HG03280 (cell line): Measurements from ENCODE around the gene KRTAP5-2.
"Not testable (repeated sequence)": the region's sequence is repeated elsewhere in the genome, so short reads cannot be mapped to it uniquely, and the experiment has no call there.

Experiments
- ATAC-seq: cut with Tn5 transposase; IDR thresholded peaks from one replicate; pipeline ENCODE4 v1.9.1; 2021; ENCODE audit warnings: mild to moderate bottlenecking, moderate library complexity; ENCODE audit not compliant: unreplicated experiment

The KRTAP5-2 gene, protein sequence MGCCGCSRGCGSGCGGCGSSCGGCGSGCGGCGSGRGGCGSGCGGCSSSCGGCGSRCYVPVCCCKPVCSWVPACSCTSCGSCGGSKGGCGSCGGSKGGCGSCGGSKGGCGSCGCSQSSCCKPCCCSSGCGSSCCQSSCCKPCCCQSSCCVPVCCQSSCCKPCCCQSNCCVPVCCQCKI

DNA sequence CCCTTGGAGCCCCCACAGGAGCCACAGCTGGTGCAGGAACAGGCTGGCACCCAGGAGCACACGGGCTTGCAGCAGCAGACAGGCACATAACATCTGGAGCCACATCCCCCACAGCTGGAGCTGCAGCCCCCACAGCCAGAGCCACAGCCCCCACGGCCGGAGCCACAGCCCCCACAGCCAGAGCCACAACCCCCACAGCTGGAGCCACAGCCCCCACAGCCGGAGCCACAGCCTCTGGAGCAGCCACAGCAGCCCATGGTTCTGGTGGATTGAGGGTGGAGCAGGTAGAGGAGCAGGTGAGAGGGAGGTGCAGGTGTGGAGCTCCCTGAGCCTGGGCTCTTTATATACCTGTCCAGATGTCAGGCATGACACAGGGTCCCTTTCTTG, at the start of gene KRTAP5-2:
Gene KRTAP5-2, minus strand, starts transcription at position 301 of the 387 bp plus-strand sequence. Its CDS starts 44 bp downstream, at position 257.
- no peak for ATAC-seq

DNA sequence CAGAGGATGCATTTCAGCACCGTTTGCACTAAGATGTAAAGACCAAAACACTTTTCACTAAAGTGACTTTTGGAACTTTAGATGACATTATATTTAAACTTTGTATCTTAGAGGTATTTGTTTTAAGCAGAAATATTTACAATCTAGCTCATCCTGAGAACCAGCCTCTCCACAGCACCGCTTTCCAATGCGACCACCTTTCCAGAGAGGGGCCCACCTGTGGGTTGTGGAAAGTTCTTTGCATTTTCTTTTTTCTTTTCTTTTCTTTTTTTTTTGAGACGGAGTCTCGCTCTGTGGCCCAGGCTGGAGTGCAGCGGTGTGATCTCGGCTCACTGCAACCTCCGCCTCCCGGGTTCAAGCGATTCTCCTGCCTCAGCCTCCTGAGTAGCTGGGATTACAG, 48.4 kb upstream of the KRTAP5-2 start:
- not testable (repeated sequence) for ATAC-seq

DNA sequence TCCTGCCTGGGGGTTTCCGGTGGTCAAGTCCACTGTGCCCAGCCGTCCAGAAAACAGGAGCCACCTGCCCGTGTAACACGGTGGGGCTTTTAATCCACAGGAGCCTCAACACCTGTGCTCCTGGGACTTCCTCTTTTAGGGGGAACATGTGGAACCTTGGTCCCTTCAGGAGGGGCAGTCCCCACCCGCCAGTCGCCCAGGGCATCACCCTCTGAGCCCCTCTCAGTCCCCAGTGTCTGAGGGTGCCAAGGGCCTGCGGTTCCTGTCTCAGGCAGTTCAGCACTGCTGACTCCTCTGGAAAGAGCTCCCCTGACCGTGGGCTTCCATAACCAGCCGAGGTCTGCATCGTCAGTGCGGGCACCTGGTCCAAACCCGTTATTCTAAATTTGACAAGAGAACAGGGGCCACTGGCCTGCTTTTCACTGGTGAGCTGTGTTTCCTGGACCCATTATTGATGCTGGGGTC, 47.3 kb upstream of the KRTAP5-2 start:
- no peak for ATAC-seq

DNA sequence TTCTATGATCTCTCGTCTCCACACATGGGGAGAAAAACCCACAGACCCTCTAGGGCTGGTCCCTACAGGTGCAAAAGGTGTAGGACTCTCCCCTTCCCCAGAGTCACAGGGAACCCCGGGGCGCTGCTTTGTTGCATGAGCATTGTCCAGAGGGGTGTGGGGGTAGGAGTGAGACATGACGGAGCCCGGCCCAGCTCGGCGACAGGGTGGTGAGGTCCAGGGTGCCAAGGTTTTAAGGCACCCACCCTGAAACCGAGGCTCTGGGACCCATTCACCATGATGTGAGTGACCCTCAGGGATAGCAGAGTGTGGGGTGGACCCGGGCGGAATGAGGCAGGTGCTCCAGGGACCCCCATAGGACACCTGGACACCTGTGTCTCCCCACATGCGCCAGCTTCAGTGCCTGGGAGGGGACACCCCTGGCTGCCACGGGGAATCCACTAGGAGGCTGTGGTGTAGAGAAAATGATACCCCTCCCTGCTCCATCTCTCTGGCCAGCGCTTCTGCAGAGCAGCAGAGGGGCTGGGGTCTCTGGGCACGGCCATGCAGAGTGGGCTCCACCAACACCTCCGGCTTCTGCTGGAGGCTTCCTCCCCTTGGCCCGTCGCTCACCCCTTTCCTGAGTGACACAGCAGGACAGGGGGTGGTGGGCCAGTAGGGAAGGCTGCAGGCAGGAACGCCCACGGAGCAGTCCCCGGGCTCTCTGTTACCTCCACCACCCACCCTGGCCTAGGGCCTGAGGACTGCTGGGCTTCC, 46.7 kb upstream of the KRTAP5-2 start:
- ATAC-seq: no peak

DNA sequence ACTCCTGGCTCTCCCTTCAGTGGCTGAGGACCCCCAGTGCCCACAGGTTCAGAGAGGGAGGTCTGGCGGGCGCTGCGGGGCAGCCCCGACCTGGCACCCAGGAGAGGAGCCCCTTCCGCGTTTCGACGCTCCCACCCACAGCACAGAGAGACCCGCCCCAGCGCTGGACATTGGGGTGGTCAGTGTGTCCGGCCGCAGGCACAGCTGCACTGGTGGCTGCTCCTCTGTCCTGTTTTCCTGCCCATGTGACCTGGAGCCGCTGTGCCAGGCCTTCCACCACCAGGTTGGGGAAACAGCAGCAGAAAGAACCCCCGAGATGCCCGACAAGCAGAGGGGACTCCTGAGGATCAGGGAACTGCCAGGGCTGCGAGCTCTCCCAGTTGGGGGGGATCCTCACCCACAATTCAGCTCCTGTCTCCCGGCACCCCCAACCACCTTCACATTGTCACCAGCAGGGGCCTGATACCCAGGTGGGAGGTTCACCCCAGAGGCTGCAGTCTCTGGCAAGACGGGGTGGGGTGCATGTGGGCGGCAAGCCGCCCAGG, 45.1 kb upstream of the KRTAP5-2 start:
- ATAC-seq: no peak

DNA sequence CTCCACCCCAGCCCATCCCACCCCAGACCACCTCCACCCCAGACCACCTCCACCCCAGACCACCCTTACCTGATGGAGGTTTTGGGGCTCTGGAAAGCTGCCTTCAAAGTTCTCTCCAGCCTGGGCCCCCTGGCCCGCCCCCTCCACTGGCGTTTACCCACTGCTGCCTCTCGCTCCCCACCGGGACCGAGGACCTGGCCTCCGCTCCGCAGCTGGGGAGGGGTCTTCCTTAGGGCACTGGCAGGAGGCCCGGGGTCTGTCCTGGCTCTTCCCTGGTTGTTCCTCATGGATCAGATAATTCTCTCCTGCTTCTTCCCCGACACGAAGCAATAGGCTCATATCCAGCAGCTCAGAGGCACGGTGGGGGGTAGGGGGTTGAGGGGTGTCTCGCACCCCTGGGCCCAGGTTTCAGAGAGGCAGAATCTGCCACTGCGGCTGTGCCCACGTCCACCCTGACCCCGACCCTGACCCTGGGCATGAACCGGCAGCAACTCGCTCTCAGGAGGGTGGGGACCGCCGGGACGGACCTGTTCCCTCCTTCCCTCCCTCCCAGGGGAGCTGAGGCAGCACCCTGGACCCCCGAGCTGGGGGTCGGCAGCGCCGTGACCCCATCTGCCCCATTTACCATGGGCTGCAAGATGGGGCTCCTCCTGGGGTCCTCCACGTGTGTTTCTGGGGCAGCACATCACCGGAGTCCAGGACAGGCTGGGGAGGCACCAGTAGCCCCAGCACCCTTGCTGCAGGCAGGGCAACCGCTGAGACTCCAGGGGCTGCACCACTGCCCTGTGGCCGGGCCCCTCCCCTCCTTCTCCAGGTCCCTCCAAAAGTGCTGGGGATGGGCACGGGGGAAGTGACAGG, 44.4 kb upstream of the KRTAP5-2 start:
- no peak for ATAC-seq

DNA sequence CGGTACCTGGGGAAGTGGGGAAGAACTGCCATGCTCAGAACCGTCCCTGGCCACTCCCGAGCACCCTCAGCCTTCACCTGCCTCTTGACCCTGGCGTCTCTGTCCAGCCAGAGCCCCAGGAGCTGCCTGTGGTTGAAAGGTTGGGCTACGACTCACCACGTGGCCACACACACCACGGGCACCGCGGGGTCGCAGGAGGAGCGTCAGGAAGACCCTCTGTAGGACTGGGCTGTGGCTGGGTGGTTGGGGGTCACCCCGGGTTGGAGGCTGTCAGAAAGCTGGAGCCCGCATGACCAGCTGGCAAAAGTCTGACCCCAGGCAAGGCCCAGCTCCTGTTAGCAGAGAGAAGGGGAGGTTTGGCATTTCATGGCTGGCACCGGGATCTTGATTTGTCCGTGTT, 43.0 kb upstream of the KRTAP5-2 start:
- no peak for ATAC-seq

DNA sequence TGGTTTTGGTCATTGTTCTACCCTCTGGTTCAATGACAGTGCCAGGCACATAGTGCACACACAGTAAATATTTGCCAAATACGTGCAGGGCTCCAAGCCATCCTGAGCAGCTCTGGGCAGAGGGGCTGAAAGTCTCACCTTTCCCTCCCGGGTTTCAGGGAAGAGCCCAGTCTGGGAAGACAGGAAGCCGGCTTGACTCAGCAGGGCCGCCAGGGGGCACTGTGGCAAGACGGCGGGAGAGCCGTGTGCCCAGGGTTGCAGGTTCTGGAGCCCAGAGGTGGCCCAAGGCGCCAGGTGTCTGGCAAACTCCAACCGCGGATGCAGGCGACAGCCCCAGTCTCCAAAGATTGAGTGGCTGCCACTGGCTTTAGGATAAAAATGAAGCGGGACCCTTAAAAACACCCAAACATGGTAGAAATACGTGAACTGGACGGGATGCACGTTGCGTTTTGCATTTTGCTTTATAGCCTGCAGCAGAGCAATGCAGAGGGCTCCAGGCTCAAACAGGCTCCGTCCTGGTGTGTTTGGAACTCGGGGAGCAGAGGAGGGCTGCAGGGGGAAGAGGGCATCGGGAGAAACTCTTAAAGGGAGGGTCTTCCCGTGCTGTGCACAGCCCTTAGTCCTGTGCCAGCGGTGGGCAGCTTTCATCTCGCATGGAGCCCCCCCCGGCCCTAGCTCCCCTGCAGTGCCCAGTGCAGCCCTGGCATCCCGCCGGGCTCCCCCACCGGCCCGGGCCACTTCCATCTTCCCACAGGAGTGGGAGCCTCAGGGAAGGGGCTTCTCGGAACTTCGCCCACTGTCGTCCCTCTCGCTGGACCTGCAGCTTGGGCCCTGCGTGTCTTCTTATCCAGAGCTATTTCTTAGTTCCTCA, 42.2 kb upstream of the KRTAP5-2 start:
- no peak for ATAC-seq

DNA sequence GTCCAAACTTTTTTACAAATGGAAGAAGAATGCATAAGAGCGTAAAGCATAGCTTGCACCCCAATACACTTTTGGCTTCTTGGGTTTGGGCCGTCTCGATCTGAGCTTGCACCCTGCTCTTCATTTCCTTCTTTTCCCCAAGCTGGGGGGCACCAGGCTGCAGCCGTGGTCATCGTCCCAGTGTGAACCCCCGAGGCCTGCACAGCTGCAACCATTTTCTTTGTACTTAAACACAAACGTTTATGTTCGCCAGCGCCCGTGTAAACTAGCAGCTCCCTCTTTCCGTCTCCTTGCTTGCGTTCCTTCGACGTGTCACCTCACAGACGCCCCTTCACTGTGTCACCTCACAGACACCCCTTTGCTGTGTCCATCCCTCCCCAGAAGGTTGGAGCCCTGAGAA, 41.6 kb upstream of the KRTAP5-2 start:
- ATAC-seq: no peak

DNA sequence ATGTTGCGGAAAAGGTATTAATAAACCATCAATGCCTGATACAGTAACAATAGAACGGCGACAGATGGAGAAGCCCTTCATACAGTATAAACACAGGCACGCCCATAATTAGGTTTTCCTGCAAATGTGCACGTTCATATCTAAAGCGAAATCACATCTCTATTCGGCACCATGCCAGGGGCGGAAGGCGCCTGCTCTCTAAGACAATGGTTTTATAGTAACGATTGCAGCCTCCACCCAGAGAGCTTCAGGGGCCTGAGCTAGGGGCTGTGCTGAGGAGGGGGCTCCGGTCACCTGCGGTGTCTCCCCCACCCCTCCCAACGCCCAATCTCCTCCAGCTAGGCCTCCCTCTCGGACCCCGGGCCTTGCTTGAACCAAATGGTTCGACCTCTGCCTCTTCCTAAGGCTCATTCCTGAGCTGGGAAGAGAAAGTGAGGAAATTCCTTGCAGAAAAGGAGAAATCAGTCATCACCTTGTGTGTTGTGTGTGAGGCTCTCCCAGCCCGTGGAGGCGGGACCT, 41.1 kb upstream of the KRTAP5-2 start:
- ATAC-seq: no peak

DNA sequence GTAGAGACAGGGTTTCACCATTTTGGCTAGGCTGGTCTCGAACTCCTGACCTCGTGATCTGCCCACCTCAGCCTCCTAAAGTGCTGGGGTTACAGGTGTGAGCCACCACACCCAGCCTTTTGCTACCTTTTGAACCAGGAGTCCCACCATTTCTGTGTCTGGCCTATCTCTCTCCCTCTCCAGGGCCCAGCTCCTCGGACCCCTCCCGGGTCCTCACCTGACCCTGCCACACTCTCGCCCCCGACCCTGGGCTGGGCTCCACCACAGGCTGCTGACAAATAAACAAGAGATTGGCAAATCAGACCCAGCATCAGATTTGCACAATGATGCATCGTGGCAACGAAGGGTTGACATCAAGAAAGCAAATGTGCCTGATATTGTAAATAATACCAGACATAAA, 40.2 kb upstream of the KRTAP5-2 start:
- no peak for ATAC-seq

DNA sequence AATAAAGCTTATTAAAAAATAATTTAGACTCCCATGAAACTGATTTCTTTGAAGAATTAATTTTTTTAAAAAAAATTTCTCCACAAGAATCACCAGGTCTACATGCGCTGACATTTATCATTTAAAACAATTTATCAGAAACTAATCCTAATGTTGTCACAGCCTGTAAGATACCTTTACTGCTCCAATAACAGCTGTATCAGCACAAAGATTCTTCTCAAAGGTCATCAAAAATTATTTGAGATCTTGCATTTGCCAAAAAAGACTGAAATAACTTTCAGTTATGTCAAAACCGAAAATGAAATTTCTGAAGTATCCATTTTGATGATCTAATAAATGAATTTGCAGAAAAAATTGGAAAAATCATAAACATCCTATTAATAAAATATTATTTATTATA, 39.5 kb upstream of the KRTAP5-2 start:
- no peak for ATAC-seq

DNA sequence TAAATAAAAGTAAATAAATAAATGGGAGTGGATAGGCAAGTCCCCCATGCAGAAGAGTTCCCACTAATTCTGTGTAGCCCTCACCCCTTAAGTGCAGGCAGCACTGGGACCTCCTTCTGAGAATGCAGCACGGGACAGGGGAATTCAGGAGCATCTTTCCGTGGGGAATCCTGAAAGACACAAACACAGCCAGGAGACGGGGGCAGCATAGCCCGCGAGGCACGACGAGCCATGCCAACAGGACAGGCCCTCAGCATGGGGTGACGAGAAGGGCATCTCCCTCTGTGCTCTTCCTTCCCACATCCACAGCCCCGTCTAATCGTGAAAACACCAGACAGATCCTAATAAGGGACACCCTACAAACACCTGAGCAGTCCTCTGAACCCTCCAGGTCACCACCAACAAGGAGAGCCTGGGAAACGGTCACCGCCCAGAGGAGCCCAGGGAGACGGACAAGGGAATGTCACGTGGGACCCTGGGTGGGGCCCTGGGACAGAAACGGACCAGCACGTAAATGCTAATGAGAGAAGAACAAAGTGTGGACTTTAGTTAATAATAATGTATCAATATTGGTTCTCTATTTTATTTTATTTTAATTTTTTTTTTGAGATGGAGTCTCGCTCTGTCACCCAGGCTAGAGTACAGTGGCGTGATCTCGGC, 38.3 kb upstream of the KRTAP5-2 start:
- ATAC-seq: no peak

DNA sequence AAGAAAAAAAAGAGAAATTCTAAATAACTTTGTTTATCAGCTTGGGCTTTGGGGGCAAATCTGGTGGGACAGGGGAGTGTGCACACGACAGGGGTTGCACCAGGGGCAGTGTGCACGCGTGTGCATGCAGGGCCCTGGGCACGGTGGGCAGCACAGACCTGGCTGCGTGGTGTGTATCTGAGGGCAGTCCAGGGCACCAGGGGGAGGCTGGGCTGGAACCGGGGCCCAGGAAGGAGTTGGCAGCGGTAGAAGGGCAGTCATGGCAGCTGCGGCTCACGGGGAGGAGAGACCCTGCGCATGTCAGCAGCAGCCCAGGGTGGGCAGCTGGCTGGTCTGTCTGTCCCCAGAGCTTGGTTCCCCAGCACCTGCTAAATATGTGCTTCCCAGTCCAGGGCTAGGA, 35.8 kb upstream of the KRTAP5-2 start:
- ATAC-seq: no peak

DNA sequence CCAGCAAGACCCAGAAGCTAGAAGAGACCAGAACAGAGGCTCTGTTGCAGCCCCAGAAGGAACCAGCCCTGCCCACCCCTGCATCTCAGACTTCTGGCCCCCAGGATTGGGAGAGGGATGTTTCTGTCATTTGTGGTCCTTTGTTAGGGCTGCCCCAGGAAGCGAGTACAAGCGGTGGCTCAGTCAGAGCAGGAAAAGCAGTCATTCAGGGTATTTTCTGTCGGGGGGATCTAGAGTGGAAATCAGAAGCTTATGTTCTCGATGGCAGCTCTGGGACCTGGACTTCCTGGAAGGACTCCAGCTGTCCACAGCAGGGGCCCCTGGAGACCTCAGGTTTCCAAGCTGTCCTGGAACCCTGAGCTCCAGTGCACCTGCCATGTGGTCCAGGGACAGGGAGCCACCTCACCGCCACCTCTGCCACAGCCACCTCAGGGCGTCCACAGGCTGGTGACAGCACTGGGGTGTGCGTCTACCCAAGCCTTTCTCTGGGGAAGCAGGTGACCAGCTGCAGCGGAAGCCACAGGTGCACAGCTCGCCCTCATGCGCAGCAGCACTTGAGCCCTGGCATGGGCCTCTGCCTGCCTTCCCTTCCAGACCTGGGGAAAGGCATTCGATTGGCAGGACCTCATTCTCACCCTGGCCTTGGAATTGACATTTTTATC, 34.1 kb upstream of the KRTAP5-2 start:
- no peak for ATAC-seq

DNA sequence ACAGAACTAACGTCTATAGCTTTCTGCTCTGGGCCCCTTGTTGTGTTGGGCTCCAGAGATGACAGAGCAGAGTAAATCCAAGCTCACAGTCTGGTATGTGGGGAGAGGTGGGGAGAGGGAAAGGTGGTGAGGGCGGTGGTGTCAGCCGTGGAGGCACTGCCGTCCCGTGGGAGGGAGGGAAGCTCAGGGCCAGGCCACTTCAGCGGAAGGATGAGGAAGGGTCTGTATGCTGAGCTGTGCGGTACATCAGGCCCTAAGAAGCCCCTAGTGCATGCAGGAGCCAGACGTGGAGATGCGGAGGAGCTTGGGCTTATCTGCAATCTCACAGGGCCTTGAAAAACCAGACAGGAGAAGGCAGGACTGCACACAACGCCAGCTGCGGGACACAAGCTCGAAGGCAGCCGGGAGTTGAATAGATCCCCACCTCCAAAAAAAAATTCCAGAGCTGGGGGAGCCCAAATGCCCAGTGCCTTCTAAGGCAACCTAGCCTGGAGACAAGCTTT, 33.0 kb upstream of the KRTAP5-2 start:
- ATAC-seq: no peak

DNA sequence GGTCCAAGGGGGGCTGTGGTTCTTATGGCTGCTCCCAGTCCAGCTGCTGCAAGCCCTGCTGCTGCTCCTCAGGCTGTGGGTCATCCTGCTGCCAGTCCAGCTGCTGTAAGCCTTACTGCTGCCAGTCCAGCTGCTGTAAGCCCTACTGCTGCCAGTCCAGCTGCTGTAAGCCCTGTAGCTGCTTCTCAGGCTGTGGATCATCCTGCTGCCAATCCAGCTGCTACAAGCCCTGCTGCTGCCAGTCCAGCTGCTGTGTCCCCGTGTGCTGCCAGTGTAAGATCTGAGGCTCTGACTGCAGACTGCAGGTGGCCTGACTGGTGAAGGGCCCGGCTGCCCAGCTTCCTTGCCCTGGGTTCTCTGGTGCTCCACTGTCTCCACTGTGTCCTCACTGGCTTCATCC, 32.2 kb upstream of the KRTAP5-2 start:
- ATAC-seq: no peak

DNA sequence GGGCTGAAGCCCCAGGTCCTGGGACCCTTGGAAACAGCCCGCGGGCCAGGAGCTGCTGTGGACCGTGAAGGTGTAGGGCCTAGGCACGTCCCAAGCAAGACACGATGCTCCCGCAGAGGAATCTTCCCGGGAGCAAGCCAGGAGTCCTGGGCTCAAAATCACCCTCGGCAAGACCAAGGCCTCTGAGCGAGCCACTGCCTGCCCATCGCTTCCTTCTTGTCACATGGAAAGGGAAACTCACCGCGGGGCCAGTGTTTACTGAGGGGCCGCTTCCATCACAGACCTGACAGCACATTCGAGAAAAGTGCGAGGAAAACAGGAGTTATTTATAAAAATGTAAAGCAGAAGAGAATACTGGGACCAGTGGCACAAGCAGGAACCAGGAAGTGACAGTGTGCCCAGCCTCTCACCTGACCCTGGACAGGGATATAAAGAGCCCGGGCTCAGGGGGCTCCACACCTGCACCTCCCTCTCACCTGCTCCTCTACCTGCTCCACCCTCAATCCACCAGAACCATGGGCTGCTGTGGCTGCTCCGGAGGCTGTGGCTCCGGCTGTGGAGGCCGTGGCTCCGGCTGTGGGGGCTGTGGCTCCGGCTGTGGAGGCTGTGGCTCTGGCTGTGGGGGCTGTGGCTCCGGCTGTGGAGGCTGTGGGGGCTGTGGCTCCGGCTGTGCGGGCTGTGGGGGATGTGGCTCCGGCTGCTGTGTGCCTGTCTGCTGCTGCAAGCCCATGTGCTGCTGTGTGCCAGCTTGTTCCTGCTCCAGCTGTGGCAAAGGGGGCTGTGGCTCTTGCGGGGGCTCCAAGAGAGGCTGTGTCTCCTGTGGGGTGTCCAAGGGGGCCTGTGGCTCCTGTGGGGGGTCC, 31.5 kb upstream of the KRTAP5-2 start, which contains the start of gene KRTAP5-5:
Gene KRTAP5-5, plus strand, starts transcription at position 450 of the 860 bp plus-strand sequence. Its CDS starts 66 bp downstream, at position 516.
- ATAC-seq: no peak
